Mesothelial cell of epicardium (in vitro differentiated cells): Measurements from ENCODE around the gene ABCA13. TPM values are rescaled to one million over a fixed set of nuclear protein-coding genes. Genes with fewer than 3 reads are reported as not detected.
A peak's percentile ranks its signal among the peaks of the same experiment; 100 is the strongest.
"Not testable (repeated sequence)": the region's sequence is repeated elsewhere in the genome, so short reads cannot be mapped to it uniquely, and the experiment has no call there.

Experiments used
- DNase-seq, 2 experiments: peaks; one replicate each; pipeline ENCODE4 v3.0.0; 2021; ENCODE audit warnings: low spot score in 2 of 2; ENCODE audit not compliant: unreplicated experiment in 2 of 2
- H3K27ac Mint-ChIP-seq: 2 replicates; pipeline ENCODE4 v1.8.0; 2021; ENCODE audit warnings: mixed read lengths
- H3K27me3 Mint-ChIP-seq: 2 replicates; pipeline ENCODE4 v1.8.0; 2021; ENCODE audit warnings: low read depth, mixed read lengths
- H3K36me3 Mint-ChIP-seq: 2 replicates; pipeline ENCODE4 v1.8.0; 2021; ENCODE audit warnings: mixed read lengths
- H3K4me1 Mint-ChIP-seq: 2 replicates; pipeline ENCODE4 v1.8.0; 2021; ENCODE audit warnings: mixed read lengths
- H3K4me3 Mint-ChIP-seq: 2 replicates; pipeline ENCODE4 v1.8.0; 2021; ENCODE audit warnings: mild to moderate bottlenecking, moderate library complexity, mixed read lengths
- H3K9me3 Mint-ChIP-seq: 2 replicates; pipeline ENCODE4 v1.8.0; 2021; ENCODE audit warnings: mixed read lengths
- CTCF ChIP-seq: fragments of 200-600 bp; sonication (generic); IDR thresholded peaks from one replicate; pipeline ENCODE4 v1.5.0; 2021; ENCODE audit warnings: antibody characterized with exemption; ENCODE audit not compliant: unreplicated experiment
- total RNA-seq: library from RNA; stranded (reverse); gene quantifications from 3 replicates; pipeline ENCODE4 v1.2.1, GENCODE V29; 2021

Gene ABCA13
- total RNA-seq, 1 donor from 2014 or later: 0.29 TPM

GRCh38 chr7:48183370-48183743 is 12.1 kb downstream of the ABCA13 start:
- DNase-seq: no peak
- Mint-ChIP-seq H3K9me3 (peaks cover 29% of the 10 kb centered on the region), H3K27me3 (no peaks in the 10 kb centered on the region), H3K36me3 (peaks cover 2% of the 10 kb centered on the region), H3K4me3 (no peak overlapping the region), H3K27ac (no peak overlapping the region), H3K4me1 (peaks cover 5% of the 10 kb centered on the region)
- TF ChIP-seq CTCF: no peak

DNA sequence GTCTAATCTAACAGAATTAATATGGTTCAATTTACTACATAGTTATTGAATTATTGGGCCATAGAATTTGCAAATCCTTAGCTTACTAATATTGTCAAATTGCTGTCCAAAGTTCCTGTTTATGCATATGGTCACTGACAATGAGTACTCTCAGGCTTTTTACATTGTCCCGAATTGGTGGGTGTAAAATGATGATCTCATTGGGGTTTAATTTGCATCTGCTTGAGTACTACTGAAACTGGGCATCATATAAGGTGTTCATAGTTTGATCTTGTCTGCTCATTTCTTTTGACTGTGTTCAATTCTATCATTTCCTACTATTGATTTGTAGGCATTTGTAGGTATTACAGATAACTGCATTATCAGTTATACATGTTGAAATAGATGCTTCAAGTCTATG is 12.7 kb downstream of the ABCA13 start:
- H3K4me1 Mint-ChIP-seq: peaks cover 5% of the 10 kb centered on the region
- DNase-seq: no peak
- TF ChIP-seq CTCF: no peak
- H3K27ac Mint-ChIP-seq: no peak overlapping the region
- no peaks in the 10 kb centered on the region for H3K27me3 Mint-ChIP-seq
- peaks cover 2% of the 10 kb centered on the region for H3K36me3 Mint-ChIP-seq
- peaks cover 35% of the 10 kb centered on the region for H3K9me3 Mint-ChIP-seq
- H3K4me3 Mint-ChIP-seq: no peak overlapping the region

DNA sequence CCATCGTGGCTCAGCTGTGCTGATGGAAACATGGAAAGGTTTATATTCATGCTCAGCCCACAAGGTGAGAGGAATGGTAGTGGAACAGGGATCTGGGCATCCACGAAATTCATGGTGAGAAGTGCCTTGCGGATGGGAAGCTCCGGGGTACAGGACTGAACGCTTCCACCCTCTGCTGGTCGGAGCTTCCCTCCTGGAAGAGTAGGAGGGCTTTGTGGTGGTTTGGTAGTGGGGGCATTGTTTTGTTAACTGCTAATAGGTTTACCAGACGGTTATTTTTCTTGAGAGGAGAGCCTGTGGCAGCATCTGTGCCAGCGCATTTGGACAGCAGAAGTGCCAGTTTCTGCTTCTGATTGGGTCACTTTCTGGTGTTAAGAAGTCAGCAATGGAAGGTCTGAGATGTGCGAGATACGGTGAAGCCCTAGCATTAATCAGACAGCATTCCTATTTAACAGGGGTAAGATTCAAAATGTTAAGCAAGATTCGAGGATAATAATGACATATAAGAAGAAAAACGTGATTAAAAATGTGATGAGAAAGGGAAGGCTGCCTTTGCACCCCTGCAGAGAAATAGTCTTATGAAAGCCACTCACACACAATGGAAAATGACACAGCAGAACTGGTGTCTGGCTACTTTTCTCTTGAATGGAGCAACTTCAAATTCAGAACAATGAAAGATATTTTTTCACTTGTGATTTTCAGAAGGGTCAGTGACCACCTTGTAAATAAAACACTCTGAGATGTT is 17.7 kb downstream of the ABCA13 start:
- peaks cover 2% of the 10 kb centered on the region for H3K36me3 Mint-ChIP-seq
- H3K27me3 Mint-ChIP-seq: no peaks in the 10 kb centered on the region
- no peak for TF ChIP-seq CTCF
- no peak overlapping the region for H3K4me3 Mint-ChIP-seq
- no peaks in the 10 kb centered on the region for H3K4me1 Mint-ChIP-seq
- no peak overlapping the region for H3K27ac Mint-ChIP-seq
- peaks cover 37% of the 10 kb centered on the region for H3K9me3 Mint-ChIP-seq
- no peak for DNase-seq

DNA sequence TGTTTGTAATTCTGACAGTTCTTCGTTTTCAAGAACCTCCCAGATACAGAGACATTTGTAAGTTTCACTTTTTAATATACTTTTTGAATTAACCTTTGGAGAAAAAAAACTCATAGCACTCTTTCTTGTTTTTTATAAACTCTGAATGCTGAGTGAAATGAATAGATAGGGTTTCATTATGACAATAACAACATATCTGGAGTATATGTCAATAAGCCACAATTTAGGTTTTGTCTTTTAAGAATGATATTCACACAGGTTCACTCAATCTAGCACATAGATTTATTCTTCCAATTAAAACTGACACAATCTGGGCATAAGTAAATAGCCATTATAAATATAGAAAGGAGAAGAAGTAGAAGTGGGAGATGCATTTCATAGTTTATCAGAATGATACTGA is 21.7 kb downstream of the ABCA13 start:
- Mint-ChIP-seq H3K4me3 (no peak overlapping the region), H3K27ac (no peak overlapping the region), H3K9me3 (peaks cover 12% of the 10 kb centered on the region)

GRCh38 chr7:48193421-48193820 is 22.2 kb downstream of the ABCA13 start:
- Mint-ChIP-seq H3K9me3 (peaks cover 7% of the 10 kb centered on the region), H3K27ac (no peak overlapping the region), H3K27me3 (no peaks in the 10 kb centered on the region), H3K4me1 (no peaks in the 10 kb centered on the region), H3K4me3 (no peak overlapping the region), H3K36me3 (no peaks in the 10 kb centered on the region)
- DNase-seq: no peak
- no peak for TF ChIP-seq CTCF

More for the DNA sequence above, 21.7 kb downstream of the ABCA13 start:
- TF ChIP-seq CTCF: no peak
- Mint-ChIP-seq H3K27me3 (no peaks in the 10 kb centered on the region), H3K4me1 (no peaks in the 10 kb centered on the region), H3K36me3 (no peaks in the 10 kb centered on the region)
- DNase-seq: no peak

- H3K27me3 Mint-ChIP-seq, H3K9me3 Mint-ChIP-seq, H3K4me3 Mint-ChIP-seq, DNase-seq, H3K36me3 Mint-ChIP-seq: not testable (repeated sequence)
- Mint-ChIP-seq H3K4me1 (peaks cover 11% of the 10 kb centered on the region), H3K27ac (peak overlapping the region; percentile 54)
Observed at GRCh38 chr7:48200946-48201589, 29.8 kb downstream of the ABCA13 start.

DNA sequence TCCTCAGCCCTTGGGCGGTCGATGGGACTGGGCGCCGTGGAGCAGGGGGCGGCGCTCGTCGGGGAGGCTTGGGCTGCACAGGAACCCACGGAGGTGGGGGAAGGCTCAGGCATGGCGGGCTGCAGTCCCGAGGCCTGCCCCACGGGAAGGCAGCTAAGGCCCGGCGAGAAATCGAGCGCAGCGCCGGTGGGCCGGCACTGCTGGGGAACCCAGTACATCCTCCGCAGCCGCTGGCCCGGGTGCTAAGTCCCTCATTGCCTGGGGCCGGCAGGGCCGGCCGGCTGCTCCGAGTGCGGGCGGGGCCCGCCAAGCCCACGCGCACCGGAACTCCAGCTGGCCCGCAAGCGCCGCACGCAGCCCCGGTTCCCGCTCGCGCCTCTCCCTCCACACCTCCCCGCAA is 31.7 kb downstream of the ABCA13 start:
- not testable (repeated sequence) for DNase-seq, H3K4me3 Mint-ChIP-seq, H3K36me3 Mint-ChIP-seq, H3K9me3 Mint-ChIP-seq, H3K27me3 Mint-ChIP-seq, H3K27ac Mint-ChIP-seq
- H3K4me1 Mint-ChIP-seq: peaks cover 11% of the 10 kb centered on the region
